NK-92 (cell line): ENCODE data around the gene MARF1.
"Not testable (repeated sequence)": the region's sequence is repeated elsewhere in the genome, so short reads cannot be mapped to it uniquely, and the experiment has no call there.

ENCODE experiments used
- DNase-seq: peaks from one replicate; lab custom pipeline; 2025; ENCODE audit not compliant: unreplicated experiment; lab: John Stamatoyannopoulos, UW

Gene MARF1

DNA sequence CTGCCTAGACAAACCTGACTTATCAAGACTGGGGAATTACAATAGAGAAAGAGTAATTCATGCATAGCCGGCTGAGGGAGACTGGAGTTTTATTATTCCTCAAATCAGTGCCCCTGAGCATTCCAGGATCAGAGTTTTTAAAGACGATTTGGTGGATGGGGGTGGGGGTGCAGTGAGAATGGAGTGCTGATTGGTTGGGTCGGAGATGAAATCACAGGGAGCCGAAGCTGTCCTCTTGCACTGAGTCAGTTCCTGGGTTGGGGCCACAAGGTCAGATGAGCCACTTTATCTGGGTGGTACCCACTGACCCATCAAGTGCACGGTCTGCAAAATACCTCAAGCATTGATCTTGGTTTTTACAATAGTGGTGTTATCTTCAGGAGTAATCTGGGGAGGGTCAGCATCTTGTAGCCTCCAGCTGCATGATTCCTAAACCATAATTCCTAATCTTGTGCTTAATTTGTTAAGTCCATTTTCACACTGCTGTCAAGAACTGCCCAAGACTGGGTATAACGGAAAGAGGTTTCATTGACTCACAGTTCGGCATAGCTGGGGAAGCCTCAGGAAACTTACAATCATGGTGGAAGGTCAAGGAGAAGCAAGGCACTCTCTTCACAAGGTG, 69.6 kb downstream of the MARF1 start:
- no peak for DNase-seq

DNA sequence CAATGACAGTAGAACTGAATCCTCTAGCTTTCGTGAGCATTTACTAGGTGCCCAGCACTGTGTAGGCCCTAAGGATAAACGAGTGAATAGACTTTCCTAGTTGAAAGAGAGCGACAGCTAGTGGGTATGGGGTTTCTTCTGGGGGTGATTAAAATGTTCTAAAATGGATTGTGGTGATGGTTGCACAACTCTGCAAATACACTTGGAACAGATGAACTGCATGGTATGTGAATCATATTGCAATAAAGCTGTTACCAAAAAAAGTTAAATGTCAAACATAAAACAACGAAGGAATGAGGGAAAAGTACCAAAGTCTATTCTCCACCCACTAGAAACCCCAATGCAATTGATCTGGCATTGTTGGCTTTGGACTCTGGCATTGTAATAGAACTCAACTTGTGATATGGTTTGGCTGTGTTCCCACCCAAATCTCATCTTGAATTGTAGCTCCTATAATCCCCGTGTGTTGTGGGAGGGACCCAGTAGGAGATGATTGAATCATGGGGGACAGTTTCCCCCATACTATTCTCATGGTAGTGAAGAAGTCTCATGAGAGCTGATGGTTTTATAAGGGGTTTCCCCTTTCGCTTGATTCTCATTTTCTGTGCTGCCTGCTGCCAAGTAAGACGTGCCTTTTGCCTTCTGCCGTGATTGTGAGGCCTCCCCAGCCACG, 70.5 kb downstream of the MARF1 start:
- DNase-seq, result no peak

DNA sequence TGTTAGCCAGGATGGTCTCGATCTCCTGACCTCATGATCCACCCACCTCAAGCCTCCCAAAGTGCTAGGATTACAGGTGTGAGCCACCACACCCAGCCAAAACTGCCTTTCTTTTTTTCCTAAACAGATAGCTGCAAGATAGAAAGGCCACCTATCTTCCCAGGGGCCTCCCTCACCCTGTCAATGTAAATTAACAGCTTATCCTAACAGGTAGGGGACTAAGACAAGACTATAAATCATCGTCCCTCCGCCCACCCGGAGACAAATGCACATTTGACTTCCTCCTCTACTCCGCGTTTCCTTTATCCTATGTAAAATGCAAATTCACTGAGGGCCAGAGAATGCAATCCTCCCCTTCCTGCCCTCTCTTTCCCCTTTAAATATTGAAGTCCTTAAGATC, 71.4 kb downstream of the MARF1 start:
- DNase-seq, result no peak

DNA sequence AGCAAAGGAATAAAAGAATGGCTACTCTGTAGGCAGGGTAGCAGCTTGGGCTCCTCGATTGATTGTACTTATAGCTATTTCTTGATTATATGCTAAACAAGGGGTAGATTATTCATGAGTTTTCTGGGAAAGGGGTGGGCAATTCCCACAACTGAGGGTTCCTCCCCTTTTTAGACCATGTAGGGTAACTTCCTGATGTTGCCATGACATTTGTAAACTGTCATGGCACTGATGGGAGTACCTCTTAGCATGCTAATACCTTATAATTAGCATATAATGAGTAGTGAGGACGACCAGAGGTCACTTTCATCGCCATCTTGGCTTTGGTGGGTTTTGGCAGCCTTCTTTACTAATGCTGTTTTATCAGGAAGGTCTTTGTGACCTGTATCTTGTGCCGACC, 72.3 kb downstream of the MARF1 start:
- not testable (repeated sequence) for DNase-seq

DNA sequence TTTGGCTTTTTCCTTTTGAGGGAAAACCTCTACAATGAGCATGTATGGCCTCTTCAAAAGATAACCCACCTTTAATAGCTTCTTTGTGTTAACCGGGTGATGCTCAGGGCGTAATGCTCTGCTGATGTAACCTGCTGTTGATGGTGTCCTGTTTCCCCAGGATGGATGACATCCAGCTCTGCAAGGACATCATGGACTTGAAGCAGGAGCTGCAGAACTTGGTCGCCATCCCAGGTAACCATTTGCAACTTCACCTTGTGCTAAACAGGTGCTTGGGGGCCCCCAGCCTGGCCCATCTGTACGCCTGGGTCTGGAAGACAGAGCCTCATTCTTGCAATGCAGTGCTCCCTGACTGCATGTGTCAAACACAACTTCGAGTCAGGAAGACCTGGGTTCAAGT, 75.1 kb downstream of the MARF1 start:
- no peak for DNase-seq

DNA sequence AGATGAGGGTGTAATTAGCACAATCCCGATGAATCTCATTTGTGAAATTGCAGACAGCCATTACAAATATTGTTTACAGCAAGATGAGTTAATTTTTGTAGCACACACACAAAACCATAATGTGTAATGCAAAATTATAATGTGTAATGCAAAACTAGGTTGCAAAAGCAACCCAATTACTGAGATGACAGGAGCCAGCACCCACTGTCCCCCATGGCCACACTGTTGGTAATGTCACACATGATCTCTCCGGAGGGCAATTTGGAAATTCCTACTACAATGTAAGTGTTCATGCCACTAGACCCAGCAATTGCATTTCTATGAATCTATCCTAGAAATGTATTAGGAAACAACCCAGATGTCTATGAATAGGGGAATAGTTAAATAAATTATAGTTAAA, 76.9 kb downstream of the MARF1 start:
- no peak for DNase-seq

DNA sequence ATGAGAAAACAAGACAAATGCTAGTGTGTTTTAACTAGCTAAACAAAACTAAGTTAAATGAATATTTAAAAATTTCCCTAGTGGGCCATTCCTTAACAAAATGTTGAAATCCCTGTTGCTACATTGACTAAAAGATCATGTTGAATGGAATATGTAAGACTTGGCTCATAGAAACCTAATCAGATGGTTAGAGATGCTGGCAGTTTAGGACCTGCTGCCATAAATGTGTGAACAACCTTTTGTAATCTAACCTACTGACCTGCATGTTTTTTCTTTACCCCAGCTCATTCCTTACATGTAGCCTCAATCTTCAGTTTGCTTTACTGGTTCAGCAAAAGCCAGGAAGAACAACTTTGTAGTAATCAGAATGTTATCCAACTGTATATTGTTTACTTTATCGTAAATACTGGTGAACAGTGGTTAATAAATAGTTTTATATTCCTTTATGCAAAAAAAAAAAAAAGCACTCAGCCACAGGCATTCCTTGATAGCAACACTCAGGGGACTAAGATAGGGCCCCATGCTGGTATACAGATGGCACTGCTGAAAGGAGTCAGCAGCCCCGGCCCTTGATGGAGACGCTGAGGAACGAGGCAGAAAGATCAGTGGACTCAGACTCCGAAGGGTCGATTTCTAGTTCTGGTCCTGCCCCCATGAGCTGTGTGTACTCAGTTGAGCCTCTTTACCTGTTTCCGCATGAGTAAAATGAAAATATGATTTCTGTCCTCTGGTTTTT, 78.2 kb downstream of the MARF1 start:
- DNase-seq, result no peak

DNA sequence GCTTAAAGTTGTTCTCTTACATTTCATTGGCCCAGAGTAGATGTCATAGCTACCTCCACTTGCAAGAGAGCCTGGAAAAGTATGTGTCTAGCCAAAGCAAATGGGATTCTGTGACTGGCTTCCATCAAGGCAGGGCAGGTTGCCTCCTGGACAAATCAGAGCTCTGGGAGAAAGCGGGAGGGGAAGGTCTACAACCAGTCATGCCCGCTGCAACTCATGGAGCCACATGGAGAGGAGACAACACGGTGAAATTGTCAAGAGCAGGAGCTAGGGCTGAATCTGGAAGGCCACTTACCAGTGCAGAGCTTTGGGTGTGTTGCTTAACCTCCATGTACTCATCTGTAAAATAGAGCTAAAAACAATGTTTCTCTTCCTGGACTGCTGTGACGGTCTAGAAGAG, 83.8 kb downstream of the MARF1 start:
- no peak for DNase-seq

DNA sequence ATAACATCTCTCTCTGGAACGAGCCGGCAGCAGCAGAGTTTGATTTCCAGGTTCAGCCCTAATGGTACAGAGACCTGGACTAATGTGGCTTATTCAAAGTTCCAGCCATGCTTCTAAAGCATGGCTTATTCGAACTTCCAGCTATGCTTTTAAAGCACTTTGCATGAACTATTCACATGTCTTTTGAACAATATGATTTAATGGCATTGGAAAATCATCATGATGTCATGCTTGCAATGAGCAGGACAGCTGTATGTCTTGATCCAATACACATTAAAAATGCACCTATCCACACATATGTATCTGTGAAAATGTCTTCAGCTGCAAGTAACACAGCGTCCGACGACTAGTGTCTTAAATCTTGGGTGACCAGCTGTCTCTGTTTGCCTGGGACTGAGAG, 85.7 kb downstream of the MARF1 start:
- no peak for DNase-seq

DNA sequence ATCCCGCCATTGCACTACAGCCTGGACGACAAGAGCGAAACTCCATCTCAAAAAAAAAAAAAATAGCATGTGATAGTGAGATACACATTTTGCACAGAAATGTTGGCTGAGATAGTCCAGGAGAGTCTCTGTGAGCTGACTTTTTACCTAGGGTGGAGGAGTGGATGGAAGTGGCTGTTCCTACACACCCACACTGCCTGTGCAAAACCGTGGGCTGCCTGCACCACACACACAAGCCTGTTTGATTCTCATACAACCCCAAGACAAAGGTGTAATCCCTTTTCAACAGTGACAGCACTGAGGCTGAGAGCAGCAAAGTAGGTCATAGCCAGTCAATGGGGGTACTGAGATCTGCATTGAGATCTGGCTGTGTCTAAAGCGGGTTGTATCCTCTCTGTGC, 86.8 kb downstream of the MARF1 start:
- no peak for DNase-seq

DNA sequence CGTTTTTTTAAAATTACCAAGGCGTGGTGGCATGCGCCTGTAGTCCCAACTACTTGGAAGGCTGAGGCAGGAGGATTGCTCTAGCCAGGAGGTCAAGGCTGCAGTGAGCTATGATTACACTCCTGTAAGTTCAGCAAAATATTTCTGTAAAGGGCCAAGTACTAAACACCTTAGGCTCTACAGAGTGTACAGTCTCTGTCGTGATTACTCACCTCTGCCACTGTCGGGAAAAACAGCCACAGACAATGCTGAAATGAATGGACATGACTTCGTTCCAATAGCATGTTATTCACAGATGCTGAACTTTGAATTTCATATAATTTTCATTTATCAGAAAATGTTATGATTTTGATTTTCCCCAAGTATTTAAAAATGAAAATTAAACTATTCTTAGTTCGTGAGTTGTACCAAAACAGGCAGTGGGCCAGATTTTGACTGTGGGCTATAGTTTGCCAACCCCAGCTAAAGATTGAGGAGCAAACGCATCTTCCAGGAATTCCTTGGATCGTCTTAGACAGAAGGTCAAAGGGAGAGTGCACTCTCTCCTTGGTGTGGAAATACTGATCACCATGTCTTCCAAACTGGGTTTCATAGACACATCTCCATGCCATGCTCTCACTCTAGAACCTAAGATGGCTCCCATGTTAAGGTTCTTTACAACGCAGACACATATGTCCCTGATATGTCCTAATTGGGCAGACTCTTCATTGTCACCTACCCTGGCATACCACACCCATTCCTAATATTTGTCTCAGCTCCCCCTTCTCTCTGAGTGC, 89.5 kb downstream of the MARF1 start:
- DNase-seq, result no peak

DNA sequence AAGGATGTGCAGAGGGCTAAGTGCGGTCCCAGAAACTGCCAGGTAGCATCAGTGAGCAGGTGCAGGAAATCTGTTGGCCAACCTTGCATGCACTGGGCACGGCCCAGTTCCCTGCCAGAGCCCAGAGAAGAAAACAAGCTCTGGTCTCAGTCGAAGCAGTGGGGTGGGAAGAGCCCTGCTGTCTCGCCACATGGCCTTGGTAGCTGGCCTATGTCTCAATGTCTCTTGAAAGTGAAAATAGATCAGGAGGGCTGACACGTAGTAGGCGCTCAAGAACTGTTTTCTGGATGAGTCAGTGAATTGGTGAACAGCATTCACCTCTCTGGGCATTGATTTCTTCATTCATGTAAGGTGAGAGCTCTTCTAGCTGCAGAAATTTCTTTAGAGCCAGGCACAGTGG, 90.4 kb downstream of the MARF1 start:
- no peak for DNase-seq

DNA sequence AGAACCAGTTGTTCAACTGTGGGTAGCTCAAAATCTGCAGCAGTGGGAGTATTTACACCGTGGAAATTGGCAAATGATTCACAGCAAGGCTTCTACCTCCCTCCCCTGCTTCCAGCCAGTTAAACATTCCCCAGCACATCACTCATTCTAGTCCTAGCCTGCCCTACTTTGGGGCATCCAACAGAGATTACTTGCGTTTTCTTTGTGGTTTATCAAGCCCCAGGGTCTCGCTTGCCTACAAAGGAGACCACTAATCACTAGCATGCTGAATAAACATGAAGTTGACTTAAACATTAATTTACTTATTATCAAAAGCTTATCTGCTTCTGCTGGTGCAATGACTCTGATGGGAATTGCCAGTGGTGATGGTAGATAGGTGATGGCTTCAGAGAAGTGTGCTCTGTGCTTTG, 94.5 kb downstream of the MARF1 start:
- no peak for DNase-seq

DNA sequence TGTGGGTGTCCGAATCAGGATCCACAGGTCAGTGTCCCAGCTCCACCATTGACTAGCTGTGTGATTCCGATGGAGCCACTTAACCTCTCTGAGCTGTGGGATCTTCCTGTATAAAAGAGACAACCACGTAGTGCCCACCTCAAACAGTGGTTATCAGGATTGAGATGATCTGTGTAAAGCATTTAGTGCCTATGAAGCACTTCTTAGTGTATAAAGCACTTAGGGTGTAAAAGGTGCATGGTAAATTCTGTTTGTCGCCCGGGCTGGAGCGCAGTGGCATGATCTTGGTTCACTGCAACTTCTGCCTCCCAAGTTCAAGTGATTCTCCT, 95.2 kb downstream of the MARF1 start:
- no peak for DNase-seq

DNA sequence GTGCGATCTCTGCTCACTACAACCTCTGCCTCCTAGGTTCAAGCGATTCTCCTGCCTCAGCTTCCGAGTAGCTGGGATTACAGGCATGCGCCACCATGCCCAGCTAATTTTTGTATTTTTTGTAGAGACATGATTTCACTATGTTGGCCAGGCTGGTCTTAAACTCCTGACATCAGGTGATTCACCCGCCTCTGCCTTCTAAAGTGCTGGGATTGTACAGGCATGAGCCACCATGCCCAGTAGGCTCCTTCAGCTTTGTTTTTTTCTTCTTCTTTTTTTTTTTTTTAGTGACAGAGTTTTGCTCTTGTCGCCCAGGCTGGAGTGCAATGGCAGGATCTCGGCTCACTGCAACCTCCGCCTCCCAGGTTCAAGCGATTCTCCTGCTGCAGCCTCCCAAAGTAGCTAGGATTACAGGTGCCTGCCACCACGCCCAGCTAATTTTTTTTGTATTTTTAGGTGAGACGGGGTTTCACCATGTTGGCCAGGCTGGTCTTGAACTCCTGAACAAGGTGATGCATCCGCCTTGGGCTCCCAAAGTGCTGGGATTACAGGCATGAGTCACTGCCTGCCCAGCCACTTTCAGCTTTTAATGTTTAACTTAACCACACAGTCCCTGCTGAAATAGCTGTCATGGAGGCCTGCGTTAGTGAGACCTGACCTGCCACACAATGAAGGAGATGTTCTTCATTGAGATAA, 95.7 kb downstream of the MARF1 start:
- not testable (repeated sequence) for DNase-seq

DNA sequence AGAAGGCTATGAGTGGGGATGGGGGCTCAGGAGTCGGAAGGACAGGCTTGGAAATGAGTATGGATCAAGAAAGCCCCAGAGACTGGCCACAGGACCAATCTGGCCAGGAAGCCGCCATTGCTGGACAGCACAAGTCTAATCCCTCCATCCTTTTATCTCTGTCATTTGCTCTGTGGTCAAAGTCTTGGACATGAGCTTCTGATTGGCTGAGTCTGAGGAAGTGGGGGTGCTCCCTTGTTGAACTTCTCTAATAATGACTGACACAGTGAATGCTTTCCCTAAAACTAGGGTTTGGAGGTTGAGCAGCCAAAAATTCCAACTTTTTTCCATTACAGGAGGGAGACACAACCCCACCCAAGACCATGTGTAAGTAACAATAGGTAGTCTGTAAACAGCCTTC, 97.4 kb downstream of the MARF1 start:
- DNase-seq, result no peak

DNA sequence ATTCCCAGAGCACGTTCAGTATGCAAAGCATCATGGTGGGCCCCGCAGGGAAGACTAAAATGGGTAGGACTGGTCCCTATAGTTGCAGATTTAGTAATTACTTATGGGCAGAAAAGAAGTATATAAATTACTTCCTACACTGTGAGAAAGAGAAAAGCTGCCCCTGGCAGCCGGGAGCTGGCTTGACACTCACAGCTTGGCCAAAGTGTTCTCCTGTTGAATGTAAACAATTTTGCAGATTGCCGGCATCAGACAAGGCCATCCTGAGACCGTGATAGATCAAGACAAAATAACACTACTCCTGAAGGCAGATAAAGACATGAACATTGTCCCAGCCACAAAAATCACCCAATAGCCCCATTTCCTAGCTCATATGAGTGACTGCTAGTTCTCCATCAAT, 98.5 kb downstream of the MARF1 start:
- DNase-seq, result no peak
